ENCODE data around the gene CXCL11. TPM values are rescaled to one million over a fixed set of nuclear protein-coding genes. Genes with fewer than 3 reads are reported as not detected.

CXCL11 gene
- total and polyA plus RNA-seq, 7 experiments from 2014 or later = not detected

Other genes starting within 250 kb of the CXCL11 start
- gene PPEF2, start 133.6 kb downstream of the CXCL11 start, total RNA-seq = 1 to 10 TPM in 2 of 5 experiments, under 1 TPM in 3; 0.07 to 1.5 (median 0.17) TPM
- not detected for gene PPEF2, start 133.6 kb downstream of the CXCL11 start, polyA plus RNA-seq
- 100 to 1,000 TPM in 1 of 5 experiments, 10 to 100 TPM in 4; 36.9 to 103 (median 80.3) TPM for gene NAAA, start 95.1 kb downstream of the CXCL11 start, total RNA-seq
- 10 to 100 TPM; 69.5 to 94.3 TPM for gene NAAA, start 95.1 kb downstream of the CXCL11 start, polyA plus RNA-seq
- gene SDAD1, start 45.1 kb downstream of the CXCL11 start, total RNA-seq = 10 to 100 TPM; 32.6 to 65.1 (median 52.9) TPM
- 100 to 1,000 TPM in 1 of 2 donors, 10 to 100 TPM in 1; 96.6 to 118 TPM for gene SDAD1, start 45.1 kb downstream of the CXCL11 start, polyA plus RNA-seq
- not detected for gene CXCL9, start 28.6 kb downstream of the CXCL11 start, total RNA-seq
- not detected for gene CXCL9, start 28.6 kb downstream of the CXCL11 start, polyA plus RNA-seq
- 1 to 10 TPM in 1 of 5 experiments, under 1 TPM in 1, not detected in 3; 0.32 to 2.3 TPM for gene CXCL10, start 12.6 kb downstream of the CXCL11 start, total RNA-seq
- not detected for gene CXCL10, start 12.6 kb downstream of the CXCL11 start, polyA plus RNA-seq
- not detected for gene ART3, start 38.6 kb upstream of the CXCL11 start, total RNA-seq
- not detected for gene ART3, start 38.6 kb upstream of the CXCL11 start, polyA plus RNA-seq
- gene NUP54, start 112.3 kb upstream of the CXCL11 start, total RNA-seq = 10 to 100 TPM; 51.1 to 82.0 (median 65.5) TPM
- gene NUP54, start 112.3 kb upstream of the CXCL11 start, polyA plus RNA-seq = 10 to 100 TPM; 46.0 to 53.8 TPM
- 10 to 100 TPM; 13.5 to 35.7 (median 29.1) TPM for gene SCARB2, start 177.8 kb upstream of the CXCL11 start, total RNA-seq
- 10 to 100 TPM; 12.6 to 14.7 TPM for gene SCARB2, start 177.8 kb upstream of the CXCL11 start, polyA plus RNA-seq
- under 1 TPM in 4 of 5 experiments, not detected in 1; 0.24 to 0.79 (median 0.43) TPM for gene FAM47E, start 215.7 kb upstream of the CXCL11 start, total RNA-seq
- gene FAM47E, start 215.7 kb upstream of the CXCL11 start, polyA plus RNA-seq = under 1 TPM in 1 of 2 donors, not detected in 1; 0.45 TPM